NCI-H524 treated with DMSO at 0.1 percent for 48 hours (cell line): ENCODE measurements around the gene C19orf85.

Source experiments
- DNase-seq: peaks from one replicate; lab custom pipeline; 2025; lab: John Stamatoyannopoulos, UW

The C19orf85 gene

GRCh38 chr19:55489711-55490477 lies 25.3 kb upstream of the C19orf85 start:
- no peak for DNase-seq

DNA sequence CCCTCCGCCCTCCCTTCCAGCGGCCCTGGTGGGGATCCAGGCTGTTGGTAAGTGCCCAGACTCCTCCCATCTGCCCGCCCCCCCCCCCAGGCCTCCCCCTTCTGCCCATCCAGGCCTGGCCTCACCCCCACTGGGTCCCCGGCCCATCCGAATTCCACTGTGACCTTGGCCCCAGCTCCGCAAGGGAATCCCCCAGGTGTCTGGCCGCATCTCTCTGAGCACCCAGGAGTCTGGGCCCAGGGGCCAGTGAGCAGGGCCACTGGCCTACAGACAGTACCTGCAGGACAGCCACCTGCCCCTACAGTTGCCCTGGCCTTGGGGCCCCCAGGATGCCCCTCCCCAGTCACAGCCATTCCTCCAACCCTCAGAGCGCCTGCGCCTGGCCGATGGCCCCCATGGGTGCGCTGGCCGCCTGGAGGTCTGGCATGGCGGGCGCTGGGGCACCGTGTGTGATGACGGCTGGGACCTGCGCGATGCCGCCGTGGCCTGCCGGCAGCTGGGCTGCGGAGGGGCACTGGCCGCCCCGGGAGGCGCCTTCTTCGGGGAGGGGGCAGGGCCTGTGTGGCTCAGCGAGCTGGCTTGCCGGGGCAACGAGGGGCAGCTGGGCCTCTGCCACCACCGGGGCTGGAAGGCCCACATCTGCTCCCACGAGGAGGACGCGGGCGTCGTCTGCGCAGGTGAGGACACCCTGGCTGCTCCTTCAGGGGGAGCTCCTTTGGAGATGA lies 24.6 kb upstream of the C19orf85 start:
- DNase-seq, result no peak

DNA sequence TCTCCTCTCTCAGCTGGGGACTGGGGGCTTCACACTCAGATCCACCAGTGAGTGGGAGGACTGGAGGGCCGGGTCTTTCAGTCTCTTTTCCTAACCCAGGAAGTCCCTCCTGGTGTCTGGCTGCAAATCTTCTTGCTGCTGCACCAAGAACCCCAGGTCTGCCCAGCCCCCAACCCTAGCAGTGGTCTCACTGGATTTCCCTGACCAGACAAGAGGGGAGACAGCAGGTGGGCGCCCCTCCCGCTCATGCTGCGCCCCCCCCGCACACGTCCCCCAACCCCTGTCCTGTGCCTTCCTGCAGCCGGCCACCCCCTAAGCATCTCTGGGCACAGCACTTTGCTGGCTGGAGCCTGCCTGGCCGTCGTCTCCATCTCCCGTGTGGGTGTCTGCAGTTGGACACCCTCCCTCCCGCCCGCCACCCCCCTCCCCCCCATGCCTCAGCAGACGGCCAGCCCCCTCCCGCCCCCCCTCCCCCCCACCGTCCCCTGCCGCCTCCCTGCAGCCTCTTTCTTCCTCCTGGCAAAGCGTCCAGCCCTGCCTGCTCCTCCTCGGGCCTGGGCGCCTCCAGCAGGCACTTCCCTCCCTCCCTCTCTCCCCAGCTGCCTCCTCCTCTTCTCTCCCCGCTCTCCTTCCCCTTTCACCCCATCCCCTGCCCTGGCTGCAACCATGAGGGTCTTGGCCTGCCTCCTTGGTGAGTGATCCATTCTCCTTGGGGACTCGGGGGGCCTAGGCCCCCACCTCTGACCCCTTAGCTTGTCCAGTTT lies 23.6 kb upstream of the C19orf85 start, which contains the start of gene SSC5D:
TSS of gene SSC5D (plus strand) at position 513 of the 764 bp plus-strand sequence. CDS start at position 667, 154 bp downstream.
- no peak for DNase-seq

DNA sequence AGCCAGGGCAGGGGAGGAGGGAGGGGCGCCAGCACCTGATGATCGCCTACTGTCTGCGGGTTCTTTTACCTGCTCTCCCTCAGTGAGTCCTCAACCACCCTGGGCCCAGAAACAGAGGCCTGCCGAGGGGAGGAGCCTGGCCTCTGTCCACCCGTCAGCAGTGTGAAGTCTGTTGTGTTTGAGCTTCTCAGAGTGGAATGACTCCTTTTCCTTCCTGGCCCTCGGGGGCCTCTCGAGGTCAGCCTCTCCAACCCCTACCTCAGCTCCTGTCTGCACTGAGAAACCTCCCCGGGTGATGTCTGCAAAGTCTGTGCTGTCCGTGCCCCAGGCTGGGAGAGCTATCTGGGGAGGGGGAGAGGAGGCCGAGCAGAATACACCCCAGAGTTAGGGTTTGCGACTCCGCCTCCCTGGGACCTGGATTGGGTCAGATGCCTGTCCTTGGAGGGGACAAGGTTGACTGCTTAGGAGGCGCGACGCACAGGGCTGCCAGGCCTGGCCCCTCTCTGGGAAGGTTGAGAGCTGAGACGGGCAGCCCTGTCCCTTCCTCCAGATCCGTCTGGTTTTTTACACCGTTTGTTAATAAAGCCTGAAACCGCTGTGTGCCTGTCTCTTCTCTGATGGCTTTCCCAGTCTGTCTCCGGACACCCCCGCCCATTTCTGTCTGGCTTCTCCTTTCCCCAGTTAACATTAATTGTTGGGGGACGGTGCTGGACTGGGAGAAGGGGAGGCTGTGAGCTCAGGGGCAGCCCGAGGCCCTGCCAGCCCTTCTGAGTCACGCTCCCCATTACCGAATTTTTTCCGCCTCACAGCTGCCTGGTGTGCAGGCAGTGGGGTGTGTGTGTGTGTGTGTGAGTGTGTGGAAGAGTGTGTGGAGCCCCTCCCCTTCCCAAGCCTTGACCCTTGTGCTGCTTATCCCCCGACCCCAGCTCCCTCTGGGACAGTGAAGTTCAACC lies 22.7 kb upstream of the C19orf85 start:
- DNase-seq, result no peak

GRCh38 chr19:55486043-55486970 lies 21.8 kb upstream of the C19orf85 start:
- DNase-seq, result no peak

DNA sequence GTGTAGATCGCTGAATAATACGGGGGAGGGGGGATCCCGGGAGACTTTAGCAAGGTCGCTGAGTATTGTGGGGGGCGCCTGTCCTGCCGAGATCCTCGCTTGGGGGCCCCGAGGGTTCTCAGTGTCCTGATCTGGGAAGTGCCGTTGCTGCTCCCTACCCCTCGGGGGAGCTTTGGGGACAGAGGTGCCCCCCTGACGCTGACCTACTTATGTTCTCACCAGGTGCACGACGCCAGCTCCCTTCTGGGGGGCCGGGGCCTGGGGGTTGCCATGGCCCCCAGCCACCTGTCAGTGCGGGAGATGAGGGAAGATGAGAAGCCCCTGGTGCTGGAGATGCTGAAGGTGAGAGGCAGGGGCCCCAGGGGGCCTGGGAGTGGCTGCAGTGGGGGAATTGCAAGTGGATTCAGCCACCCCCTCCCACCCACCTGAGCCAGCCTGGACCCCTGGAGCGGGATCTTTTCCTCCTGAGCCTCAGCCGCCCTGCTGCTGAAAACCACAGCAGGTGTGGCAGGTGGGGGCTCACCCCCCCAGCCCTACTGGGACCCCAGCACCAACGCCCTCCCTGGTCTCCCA lies 21.0 kb upstream of the C19orf85 start:
- no peak for DNase-seq

DNA sequence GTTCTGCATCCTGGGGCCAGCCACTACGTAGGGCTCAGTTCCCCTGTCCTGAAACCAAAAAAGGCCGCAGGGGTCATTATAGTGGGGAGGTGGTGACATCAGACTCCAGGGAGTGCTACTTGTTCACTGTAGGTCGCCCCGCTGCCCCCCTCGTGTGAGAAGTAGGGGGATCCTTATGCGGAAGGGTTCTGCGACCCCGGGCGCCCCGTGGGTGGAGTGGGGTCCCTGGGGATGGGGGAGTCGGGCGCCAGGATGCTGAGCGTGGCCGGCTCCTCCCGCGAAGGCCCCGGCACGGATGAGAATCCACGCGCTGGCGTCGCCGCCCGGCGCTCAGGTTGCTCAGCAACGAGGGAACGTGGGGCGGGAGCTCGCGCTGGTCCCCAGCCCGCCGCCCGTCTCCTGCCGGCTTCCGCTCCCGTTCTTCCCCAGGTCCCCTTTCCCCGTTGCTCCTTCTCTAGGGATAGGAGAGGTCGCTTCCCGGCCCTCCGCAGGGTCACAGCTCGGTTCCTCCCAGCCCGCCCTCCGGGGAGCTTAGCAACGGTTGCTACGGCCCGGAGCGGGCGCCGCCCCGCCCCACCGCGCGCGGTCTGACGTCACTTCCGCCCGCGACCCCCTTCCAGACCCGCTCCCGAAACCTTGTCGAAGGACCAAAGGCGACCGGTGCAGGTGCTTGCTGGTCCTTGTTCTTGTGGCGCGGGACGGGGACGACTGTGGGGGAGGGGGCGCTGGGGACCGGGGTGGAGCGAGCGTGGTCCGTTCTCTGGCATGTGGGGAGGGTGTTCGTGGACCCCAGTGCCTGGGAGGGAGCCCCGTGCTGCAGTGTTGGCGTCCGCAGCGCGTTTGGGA lies 20.3 kb upstream of the C19orf85 start, which contains the start of gene NAT14:
TSS of gene NAT14 (plus strand) at position 596 of the 846 bp plus-strand sequence. CDS start 521 bp downstream, outside the sequence.
- peak; percentile 42 for DNase-seq

DNA sequence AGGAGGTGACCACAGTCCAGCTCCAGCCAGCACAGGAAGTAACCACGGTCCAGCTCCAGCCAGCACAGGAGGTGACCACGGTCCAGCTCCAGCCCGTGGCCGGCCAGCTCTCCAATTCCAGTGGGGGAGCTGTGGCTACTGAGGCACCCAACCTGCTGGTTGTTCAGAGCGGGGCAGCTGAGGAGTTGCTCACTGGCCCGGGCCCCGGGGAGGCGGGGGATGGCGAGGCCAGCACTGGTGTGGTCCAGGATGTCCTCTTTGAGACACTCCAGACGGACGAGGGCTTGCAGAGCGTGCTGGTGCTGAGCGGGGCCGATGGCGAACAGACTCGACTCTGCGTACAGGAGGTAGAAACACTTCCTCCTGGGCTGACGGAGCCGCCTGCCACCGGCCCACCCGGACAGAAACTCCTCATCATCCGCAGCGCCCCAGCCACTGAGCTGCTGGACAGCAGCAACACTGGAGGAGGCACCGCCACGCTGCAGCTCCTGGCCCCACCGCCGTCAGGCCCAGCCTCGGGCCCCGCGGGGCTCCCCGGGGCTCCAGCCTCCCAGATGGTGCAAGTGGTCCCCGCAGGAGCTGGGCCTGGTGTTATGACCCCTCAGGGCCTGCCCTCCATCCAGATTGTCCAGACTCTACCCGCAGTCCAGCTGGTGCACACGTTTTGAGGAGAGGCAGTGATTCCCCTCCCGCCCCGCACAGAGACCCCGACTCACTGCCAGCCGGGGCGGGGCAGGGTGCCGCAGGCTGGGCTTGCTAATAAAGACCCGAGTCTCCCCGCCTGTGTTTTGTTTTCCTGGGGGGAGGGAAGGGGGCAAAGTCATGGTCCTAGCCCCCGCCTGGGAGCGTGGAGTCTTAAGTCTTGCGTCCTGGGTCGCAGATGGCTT lies 19.4 kb upstream of the C19orf85 start:
- no peak for DNase-seq

- no peak for DNase-seq
Observed at GRCh38 chr19:55482967-55483705, 18.6 kb upstream of the C19orf85 start.

GRCh38 chr19:55482156-55482961 lies 17.8 kb upstream of the C19orf85 start:
- DNase-seq, result no peak

DNA sequence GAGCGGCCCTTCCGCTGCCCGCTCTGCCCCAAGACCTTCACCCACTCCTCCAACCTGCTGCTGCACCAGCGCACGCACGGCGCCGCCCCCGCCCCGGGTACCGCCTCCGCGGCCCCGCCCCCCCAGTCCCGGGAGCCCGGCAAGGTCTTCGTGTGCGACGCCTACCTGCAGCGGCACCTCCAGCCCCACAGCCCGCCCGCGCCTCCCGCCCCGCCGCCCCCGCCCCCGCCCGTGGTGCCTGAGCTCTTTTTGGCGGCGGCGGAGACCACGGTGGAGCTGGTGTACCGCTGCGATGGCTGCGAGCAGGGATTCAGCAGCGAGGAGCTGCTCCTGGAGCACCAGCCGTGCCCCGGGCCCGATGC lies 17.2 kb upstream of the C19orf85 start:
- no peak for DNase-seq

- DNase-seq, result no peak
Observed at GRCh38 chr19:55481148-55481793, 16.7 kb upstream of the C19orf85 start.

DNA sequence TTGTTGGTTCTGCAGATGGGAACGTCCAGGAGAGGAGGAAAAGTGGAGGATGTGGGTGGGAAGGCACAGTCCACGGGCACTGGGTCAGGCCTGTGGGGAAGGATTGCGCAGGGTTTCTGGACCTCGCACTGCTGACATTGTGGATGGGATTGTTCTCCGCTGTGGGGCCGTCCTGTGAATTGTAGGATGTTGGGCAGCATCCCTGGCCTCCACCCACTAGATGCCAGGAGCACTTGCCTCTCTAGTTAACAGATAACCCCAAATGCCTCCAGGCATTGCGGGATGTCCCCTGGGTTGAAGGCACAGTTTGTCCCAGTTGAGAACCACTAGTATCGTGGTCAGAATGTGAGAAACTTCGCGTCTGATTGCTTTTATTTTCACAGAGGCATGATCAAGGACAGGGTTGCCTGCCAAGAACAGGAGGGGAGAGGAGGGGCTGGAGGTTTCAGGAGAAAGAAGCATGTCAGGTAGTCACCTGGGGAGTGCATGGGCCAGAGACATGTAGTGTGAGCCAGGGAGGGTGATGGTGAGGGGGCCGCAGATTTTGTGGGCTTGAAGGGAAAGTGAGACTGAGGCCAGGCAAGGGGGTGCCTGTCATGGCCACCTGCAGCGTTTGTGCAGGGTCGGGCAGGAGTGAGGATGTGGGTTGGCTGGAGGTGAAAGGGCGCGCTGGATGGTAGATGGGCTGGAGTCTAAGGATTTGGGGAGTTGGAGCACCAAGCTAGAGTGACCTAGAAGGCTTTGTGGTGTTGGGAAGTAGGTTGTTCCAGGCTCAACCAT lies 15.1 kb upstream of the C19orf85 start:
- no peak for DNase-seq

- DNase-seq, result no peak
Observed at GRCh38 chr19:55479045-55479444, 14.5 kb upstream of the C19orf85 start.

DNA sequence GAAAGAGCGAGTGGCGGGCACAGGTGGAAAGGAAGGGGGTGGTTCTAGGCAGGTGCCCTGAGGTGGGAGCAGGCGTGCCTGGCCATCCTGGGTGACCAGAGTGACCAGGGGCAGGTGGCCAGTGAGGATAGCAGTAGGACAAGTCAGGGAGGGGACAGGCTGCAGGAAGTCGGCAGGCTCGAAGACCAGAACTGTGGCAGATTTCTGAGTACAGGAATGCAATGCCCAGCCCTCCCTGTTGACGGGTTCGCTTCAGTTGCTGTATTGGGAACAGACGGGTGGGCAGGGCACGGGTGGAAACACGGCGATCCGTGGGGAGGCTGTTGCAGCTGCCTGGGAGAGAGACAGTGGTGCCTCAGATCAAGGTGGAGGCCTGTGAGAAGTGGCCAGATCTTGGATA lies 13.8 kb upstream of the C19orf85 start:
- no peak for DNase-seq
